Activated gamma-delta T cell (primary cell): Measurements from ENCODE around the gene METAP2.

Source experiments
- DNase-seq: peaks from one replicate; lab custom pipeline; 2025; lab: John Stamatoyannopoulos, UW

METAP2 gene

DNA sequence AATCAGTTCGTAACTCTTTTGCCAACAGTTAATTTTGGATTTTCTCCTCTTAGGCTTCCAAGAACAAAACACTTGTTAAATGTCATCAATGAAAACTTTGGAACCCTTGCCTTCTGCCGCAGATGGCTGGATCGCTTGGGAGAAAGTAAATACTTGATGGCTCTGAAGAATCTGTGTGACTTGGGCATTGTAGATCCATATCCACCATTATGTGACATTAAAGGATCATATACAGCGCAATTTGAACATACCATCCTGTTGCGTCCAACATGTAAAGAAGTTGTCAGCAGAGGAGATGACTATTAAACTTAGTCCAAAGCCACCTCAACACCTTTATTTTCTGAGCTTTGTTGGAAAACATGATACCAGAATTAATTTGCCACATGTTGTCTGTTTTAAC, 39.6 kb downstream of the METAP2 start:
- DNase-seq = no peak

GRCh38 chr12:95515197-95515596, 41.2 kb downstream of the METAP2 start:
- no peak for DNase-seq

DNA sequence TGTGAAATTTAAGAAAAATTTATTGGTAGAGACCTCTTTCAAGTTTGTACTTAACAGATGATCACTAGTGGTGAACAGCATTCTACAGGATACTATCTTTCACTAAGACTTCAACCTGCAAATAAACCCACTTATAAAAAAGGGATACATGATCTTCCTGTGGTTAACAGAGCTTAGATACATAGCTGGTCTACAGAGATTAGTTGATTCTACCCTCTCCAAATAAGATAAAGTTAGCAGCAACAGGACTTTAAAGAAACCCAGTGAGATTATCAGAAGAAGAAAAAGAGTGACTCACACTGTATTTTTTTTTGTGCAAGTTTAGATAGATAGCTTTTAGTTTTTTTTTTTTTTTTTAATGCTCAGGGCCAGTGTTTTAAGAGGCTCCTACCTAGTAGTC, 42.8 kb downstream of the METAP2 start:
- DNase-seq = no peak

GRCh38 chr12:95517246-95517645, 43.3 kb downstream of the METAP2 start:
- DNase-seq = no peak

GRCh38 chr12:95518944-95519343, 45.0 kb downstream of the METAP2 start:
- DNase-seq = no peak

- no peak for DNase-seq
Measured at GRCh38 chr12:95520816-95521215, 46.9 kb downstream of the METAP2 start.

DNA sequence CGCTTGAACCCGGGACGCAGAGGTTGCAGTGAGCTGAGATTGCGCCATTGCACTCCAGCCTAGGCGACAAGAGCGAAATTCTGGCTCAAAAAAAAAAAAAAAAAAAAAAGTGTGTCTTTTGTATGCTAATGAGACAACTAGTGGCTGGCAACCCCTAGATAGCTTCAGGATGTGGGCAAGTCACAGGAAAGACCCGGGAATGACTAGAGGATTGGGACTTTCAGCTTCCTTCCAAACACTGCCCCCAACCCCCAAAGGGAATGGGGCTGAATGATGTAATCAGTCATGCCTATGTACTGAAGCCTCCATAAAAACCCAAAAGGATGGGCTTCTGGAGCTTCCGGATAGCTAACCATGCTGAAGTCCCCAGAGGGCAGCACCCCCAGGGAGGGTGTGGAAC, 48.7 kb downstream of the METAP2 start:
- DNase-seq = no peak

DNA sequence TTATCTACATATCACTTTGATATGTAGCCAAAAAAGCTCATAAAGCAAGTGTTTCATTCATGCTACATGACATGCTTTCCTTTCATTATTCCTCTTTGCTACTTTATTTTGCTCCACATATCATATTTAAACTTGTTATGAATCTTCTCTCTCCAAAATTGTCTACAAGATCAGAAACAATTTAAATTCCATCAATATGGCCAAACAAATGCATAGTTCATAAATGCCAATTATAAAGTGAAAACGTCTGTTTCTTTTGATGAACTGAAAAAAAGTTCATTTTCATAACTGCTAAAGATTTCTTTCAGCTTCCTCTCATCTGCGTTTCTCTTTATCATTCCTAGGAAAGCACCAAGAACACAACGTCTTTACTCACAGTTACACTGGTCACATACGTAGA, 54.5 kb downstream of the METAP2 start:
- DNase-seq = no peak

GRCh38 chr12:95529693-95530225, 55.8 kb downstream of the METAP2 start:
- no peak for DNase-seq

DNA sequence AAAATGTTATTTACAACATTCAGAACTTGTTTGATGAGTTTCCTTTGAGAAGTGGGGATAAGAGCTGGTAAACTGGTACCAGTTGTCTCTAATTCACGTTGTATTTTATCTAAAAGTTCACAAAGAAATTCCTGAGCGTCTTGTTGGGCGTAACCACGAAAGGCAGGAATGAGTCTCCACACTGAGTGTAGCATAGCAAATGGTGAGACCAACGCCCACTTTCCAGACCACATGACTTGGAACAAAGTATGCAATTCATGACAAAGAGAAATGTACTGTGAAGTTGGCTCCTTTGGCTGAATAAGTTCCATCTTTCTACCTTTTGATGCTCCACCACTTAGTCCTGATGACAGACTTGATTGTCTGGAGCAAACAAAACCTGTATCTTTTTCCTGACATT, 58.9 kb downstream of the METAP2 start:
- no peak for DNase-seq

DNA sequence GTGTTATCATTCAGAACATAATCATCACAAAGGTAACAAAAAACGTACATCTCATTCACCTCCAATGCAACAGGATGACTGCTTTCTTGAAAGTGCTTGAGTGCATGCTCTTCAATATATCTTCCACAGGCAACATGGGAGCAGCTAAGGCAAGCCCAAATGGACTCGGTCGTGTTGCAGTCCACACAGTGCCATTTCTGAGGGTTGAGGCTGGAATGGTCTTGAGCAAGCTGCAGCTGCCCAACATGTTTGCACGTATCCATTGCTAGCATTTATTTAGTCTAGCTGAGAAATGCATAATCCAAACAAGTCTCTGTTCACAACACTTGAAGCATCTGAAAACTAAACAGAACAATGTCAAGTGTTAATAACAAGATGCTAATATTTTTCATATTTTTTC, 60.0 kb downstream of the METAP2 start:
- no peak for DNase-seq

DNA sequence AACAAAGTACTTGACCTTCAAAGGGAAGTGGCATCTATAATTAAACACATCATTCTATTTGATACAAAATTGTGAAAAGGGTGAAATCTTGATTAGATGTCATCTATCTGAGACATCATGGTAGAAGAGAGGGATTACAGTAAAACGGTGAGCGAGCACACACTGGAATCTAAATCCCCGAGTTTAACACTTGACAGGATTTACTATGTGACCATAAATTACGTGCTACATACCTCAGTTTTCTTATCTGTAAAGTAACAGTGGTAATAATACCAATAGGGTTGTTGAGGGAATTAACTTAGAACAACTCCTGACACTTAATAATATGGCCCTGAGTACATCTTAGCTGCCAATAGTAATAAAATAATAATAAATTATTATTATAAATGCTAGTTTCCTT, 64.1 kb downstream of the METAP2 start:
- no peak for DNase-seq

DNA sequence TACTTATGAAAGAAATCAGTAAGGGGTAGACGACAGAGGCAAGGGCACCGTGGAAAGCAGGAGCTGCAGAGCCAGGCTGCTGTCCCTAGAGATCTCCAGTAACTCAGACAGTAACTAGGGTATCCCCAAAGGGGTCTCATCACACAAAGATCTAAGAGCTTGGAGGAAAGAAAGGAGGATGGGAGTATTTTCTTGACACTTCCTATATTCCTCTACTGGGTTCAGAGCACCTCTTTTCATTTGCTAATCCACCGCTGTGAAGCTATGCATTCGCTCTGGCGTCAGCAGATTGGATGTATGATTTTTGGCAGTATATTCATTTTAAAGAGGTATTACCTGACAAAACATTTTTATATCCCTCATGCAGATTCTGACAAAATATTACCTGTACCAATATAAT, 64.7 kb downstream of the METAP2 start:
- DNase-seq = no peak

DNA sequence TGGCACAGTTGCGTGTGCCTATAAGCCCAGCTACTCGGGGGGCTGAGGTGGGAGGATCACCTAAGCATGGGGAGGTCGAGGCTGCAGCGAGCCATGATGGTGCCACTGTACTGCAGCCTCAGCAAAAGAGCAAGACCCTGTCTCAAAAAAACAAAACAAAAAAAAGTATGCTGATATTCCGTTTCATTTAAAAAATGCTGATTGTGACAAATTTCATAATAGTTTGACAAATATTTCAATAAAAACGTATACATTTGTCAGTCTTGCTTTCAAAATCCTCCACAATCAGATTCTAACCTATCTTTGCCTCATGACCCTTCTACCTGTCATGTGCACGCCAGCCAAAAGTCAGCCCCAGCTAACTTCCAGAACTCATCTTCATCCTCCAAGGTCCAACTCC, 67.5 kb downstream of the METAP2 start:
- no peak for DNase-seq

- no peak for DNase-seq
Measured at GRCh38 chr12:95543305-95543704, 69.4 kb downstream of the METAP2 start.

DNA sequence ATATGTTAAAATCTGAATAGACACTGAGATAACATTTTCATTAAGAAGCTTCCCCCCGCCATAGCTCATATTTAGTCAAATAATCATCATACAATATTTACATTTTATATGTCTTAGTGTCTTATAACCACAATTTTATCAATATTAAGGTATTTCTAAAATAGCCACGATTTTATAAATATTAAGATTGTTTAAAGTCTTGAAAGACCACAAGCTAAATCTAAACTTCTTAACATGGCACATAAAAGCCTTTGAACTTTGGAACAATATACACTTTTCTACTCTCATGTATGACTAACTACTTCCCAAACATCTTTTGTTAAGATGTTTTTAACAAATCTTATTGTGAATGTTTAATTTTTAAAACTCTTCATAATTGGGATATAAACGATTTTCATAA, 70.8 kb downstream of the METAP2 start:
- DNase-seq = no peak

- DNase-seq = no peak
Measured at GRCh38 chr12:95545303-95545702, 71.4 kb downstream of the METAP2 start.

GRCh38 chr12:95545731-95546490, 72.0 kb downstream of the METAP2 start:
- DNase-seq = no peak

- no peak for DNase-seq
Measured at GRCh38 chr12:95546491-95546813, 72.5 kb downstream of the METAP2 start.

DNA sequence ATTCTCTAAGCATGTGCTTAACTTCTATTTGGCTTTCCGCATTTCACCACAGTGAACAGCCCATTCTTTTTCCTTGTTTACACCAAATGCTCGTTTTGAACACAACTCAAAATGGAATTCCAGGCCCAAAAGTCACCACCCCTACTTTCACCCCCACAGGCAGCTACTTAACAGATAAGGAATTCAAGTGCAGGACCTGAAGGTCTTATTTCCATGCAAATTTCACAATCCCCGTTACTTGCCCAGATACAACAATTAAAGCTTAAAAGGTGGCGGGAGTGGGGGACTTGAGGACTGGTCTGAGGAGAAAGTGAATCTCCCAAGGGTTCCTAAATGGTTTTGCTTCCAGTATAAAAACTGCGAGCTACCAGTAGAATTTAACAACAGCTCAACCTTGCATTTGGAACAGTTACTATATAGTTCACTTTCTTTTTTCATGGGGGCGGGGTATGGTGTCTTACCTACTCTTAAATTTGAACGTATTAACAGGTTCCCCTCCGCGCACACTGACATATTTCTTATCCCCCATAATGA, 73.6 kb downstream of the METAP2 start:
- DNase-seq = no peak

DNA sequence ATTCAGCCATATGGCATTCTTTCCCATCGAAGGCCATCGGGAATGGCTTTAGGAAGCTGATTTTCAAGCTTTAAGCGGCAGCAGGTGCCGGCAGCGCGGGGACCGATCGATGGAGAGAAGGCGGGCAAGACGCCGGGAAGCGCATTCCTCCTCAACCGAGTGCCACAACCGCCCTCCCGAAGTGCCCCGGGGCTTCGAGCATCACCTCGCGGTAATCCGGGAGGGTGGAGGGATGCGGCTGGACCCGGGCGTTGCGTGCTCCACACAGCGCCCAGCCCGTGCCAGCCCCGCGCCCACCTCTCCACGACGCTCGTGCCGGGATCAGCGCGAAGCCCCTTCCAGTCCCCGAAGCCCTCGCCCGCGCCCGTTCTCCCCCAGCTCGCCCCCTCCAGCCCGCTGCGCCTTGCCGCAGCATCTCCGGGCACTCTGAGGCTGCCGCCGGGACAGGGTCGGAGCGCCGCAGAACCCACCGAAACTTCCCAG, 74.1 kb downstream of the METAP2 start:
- DNase-seq = peak; percentile 15

- DNase-seq = peak; percentile 40
Measured at GRCh38 chr12:95548539-95549391, 74.8 kb downstream of the METAP2 start.
